GM23248 (cell line): ENCODE results near the gene HIVEP3. TPM values are rescaled to one million over a fixed set of nuclear protein-coding genes. Genes with fewer than 3 reads are reported as not detected.

Experiments used
- DNase-seq: peaks from one replicate; pipeline ENCODE4 v3.0.0-alpha.2; 2015
- H2AFZ ChIP-seq: fragments of 200-600 bp; sonication (generic); 2 replicates; pipeline ENCODE4 v1.6.1; 2016; ENCODE audit warnings: antibody characterized with exemption
- H3F3A ChIP-seq: fragments of 200-600 bp; sonication (generic); 2 replicates; pipeline ENCODE4 v1.6.1; 2016; ENCODE audit warnings: mild to moderate bottlenecking, antibody characterized with exemption, mixed run types; ENCODE audit not compliant: insufficient read depth
- H3K27ac ChIP-seq: fragments of 200-600 bp; sonication (generic); 2 replicates; pipeline ENCODE4 v1.5.1; 2016; ENCODE audit warnings: mild to moderate bottlenecking
- H3K27me3 ChIP-seq: fragments of 200-600 bp; sonication (generic); replicated peaks from 2 replicates; pipeline ENCODE4 v1.6.1; 2016; ENCODE audit warnings: mild to moderate bottlenecking; ENCODE audit not compliant: insufficient read depth
- H3K36me3 ChIP-seq: fragments of 200-600 bp; sonication (generic); 2 replicates; pipeline ENCODE4 v1.6.1; 2016; ENCODE audit warnings: low read depth, mild to moderate bottlenecking
- H3K4me1 ChIP-seq: fragments of 200-600 bp; sonication (generic); 2 replicates; pipeline ENCODE4 v1.6.1; 2016; ENCODE audit warnings: mild to moderate bottlenecking; ENCODE audit not compliant: insufficient read depth
- H3K4me2 ChIP-seq: fragments of 200-600 bp; sonication (generic); one replicate; pipeline ENCODE4 v1.6.1; 2016; ENCODE audit warnings: mild to moderate bottlenecking; ENCODE audit not compliant: unreplicated experiment
- H3K4me3 ChIP-seq: fragments of 200-600 bp; sonication (generic); 2 replicates; pipeline ENCODE4 v1.5.1; 2016; ENCODE audit warnings: mild to moderate bottlenecking
- H3K79me2 ChIP-seq: fragments of 200-600 bp; sonication (generic); 2 replicates; pipeline ENCODE4 v1.6.1; 2016; ENCODE audit warnings: mild to moderate bottlenecking; ENCODE audit not compliant: insufficient read depth
- H3K9ac ChIP-seq: fragments of 200-600 bp; sonication (generic); 2 replicates; pipeline ENCODE4 v1.6.1; 2016; ENCODE audit warnings: mild to moderate bottlenecking
- H3K9me2 ChIP-seq: fragments of 200-600 bp; sonication (generic); 2 replicates; pipeline ENCODE4 v1.6.1; 2016; ENCODE audit warnings: mixed run types, mild to moderate bottlenecking, moderate library complexity; ENCODE audit not compliant: insufficient read depth
- H3K9me3 ChIP-seq: fragments of 200-600 bp; sonication (generic); one replicate; pipeline ENCODE4 v1.6.1; 2017; ENCODE audit warnings: low read depth
- H4K20me1 ChIP-seq: fragments of 200-600 bp; sonication (generic); 2 replicates; pipeline ENCODE4 v1.6.0; 2016; ENCODE audit not compliant: insufficient read depth
- EZH2 ChIP-seq: fragments of 200-600 bp; sonication (generic); IDR thresholded peaks from 2 replicates; pipeline ENCODE4 v1.6.1; 2018; ENCODE audit warnings: antibody characterized with exemption, mild to moderate bottlenecking; ENCODE audit not compliant: insufficient read depth, poor library complexity, severe bottlenecking
- EZH2phosphoT487 ChIP-seq: fragments of 200-600 bp; sonication (generic); IDR thresholded peaks from 2 replicates; pipeline ENCODE4 v1.6.1; 2018; ENCODE audit warnings: antibody characterized with exemption, moderate library complexity, mild to moderate bottlenecking, low read depth; ENCODE audit not compliant: insufficient read depth
- WGBS, 2 experiments: methylation state at CpG; one replicate each; pipeline ENCODE4 v1.1.6; 2015 to 2017; ENCODE audit warnings: low lambda C conversion rate in 2 of 2, low coverage in 1 of 2; ENCODE audit errors: missing lambda C conversion rate in 2 of 2; 5-methylcytosine and 5-hydroxymethylcytosine counted together
- in situ Hi-C: fragments of 300-500 bp; cut with MboI; formaldehyde crosslinking; loops from 2 replicates; pipeline ENCODE4 v1.15.0; 2020
- polyA plus RNA-seq: library from polyadenylated mRNA; unstranded; fragments of >200 nt; fragmentation: Nextera tagmentation; extraction: Ambion mirVana; gene quantifications from 2 replicates; pipeline ENCODE4 v1.2.1, GENCODE V29; 2016
- total RNA-seq: library from RNA; depleted of rRNA; stranded (reverse); fragments of >200 nt; shearing (Covaris generic); gene quantifications from 2 replicates; pipeline ENCODE4 v1.2.3, GENCODE V29; 2014

The HIVEP3 gene
- total and polyA plus RNA-seq, 2 experiments from 2014 or later, result 1.7 to 7.2 TPM

- no peaks in the 10 kb centered on the region for H3K9me2 ChIP-seq
- TF ChIP-seq EZH2, result no peak
- TF ChIP-seq EZH2phosphoT487, result no peak
- H2AFZ ChIP-seq, result peak overlapping the region; percentile 29
- H3K4me2 ChIP-seq, result peak overlapping the region; percentile 53
- H3K27me3 ChIP-seq, result no peaks in the 10 kb centered on the region
- H3K4me3 ChIP-seq, result peak overlapping the region; percentile 27; the same call in 1 of the 2 replicates
- H3K79me2 ChIP-seq, result peaks cover 30% of the 10 kb centered on the region
- H3K4me1 ChIP-seq, result peaks cover 17% of the 10 kb centered on the region
- peak overlapping the region; percentile 87 for H3K27ac ChIP-seq
- 5 to 6% methylated on average over 10 of the region's 10 CpGs for WGBS, 2 experiments
- peak overlapping the region; percentile 73 for H3K9ac ChIP-seq
- no peaks in the 10 kb centered on the region for H4K20me1 ChIP-seq
- peak; percentile 94 for DNase-seq
- in situ Hi-C loops, result no loop called here
- peaks cover 12% of the 10 kb centered on the region for H3F3A ChIP-seq
- H3K36me3 ChIP-seq, result no peaks in the 10 kb centered on the region
- H3K9me3 ChIP-seq, result no peaks in the 10 kb centered on the region
Measured at GRCh38 chr1:41639332-41639936, 279.3 kb downstream of the HIVEP3 start.

GRCh38 chr1:41638086-41639024 is 280.4 kb downstream of the HIVEP3 start:
- Histone ChIP-seq H3K9ac (no peak overlapping the region), H3K4me2 (no peak overlapping the region), H3K9me2 (no peaks in the 10 kb centered on the region), H3K27me3 (no peaks in the 10 kb centered on the region), H3K36me3 (no peaks in the 10 kb centered on the region), H3K4me3 (no peak overlapping the region), H3K27ac (no peak overlapping the region), H3K9me3 (no peaks in the 10 kb centered on the region), H3K79me2 (peaks cover 24% of the 10 kb centered on the region), H3F3A (peaks cover 12% of the 10 kb centered on the region), H4K20me1 (no peaks in the 10 kb centered on the region), H3K4me1 (peaks cover 26% of the 10 kb centered on the region), H2AFZ (no peak overlapping the region)
- in situ Hi-C loops, result no loop called here
- DNase-seq, result no peak
- WGBS, 2 experiments, result 68 to 78% methylated on average over 4 of the region's 4 CpGs
- TF ChIP-seq EZH2, result no peak
- TF ChIP-seq EZH2phosphoT487, result no peak

GRCh38 chr1:41637367-41637766 is 281.4 kb downstream of the HIVEP3 start:
- no peak for DNase-seq
- Histone ChIP-seq H3K36me3 (no peaks in the 10 kb centered on the region), H3K9me2 (no peaks in the 10 kb centered on the region), H3K27ac (no peak overlapping the region), H4K20me1 (no peaks in the 10 kb centered on the region), H3K9ac (no peak overlapping the region), H3K79me2 (peaks cover 23% of the 10 kb centered on the region), H3K27me3 (no peaks in the 10 kb centered on the region), H3K4me1 (peaks cover 32% of the 10 kb centered on the region), H3K4me2 (no peak overlapping the region), H3K9me3 (no peaks in the 10 kb centered on the region), H2AFZ (no peak overlapping the region), H3F3A (peaks cover 12% of the 10 kb centered on the region), H3K4me3 (no peak overlapping the region)
- WGBS, 2 experiments, result 96 to 97% methylated on average over 7 of the region's 7 CpGs
- TF ChIP-seq EZH2, result no peak
- TF ChIP-seq EZH2phosphoT487, result no peak
- in situ Hi-C loops, result no loop called here

GRCh38 chr1:41633764-41634163 is 285.0 kb downstream of the HIVEP3 start:
- no peaks in the 10 kb centered on the region for H3K9me3 ChIP-seq
- no peak overlapping the region for H3K9ac ChIP-seq
- DNase-seq, result peak; percentile 70
- H3K27me3 ChIP-seq, result no peaks in the 10 kb centered on the region
- no peak overlapping the region for H2AFZ ChIP-seq
- peaks cover 12% of the 10 kb centered on the region; the same call in 1 of the 2 replicates for H3F3A ChIP-seq
- no peaks in the 10 kb centered on the region for H3K9me2 ChIP-seq
- H3K27ac ChIP-seq, result peak overlapping the region; percentile 5; the same call in 1 of the 2 replicates
- H3K4me3 ChIP-seq, result no peak overlapping the region
- H3K79me2 ChIP-seq, result peaks cover 21% of the 10 kb centered on the region
- in situ Hi-C loops, result no loop called here
- no peak for TF ChIP-seq EZH2
- TF ChIP-seq EZH2phosphoT487, result no peak
- no peaks in the 10 kb centered on the region for H4K20me1 ChIP-seq
- H3K36me3 ChIP-seq, result no peaks in the 10 kb centered on the region
- peaks cover 37% of the 10 kb centered on the region for H3K4me1 ChIP-seq
- peak overlapping the region; percentile 18 for H3K4me2 ChIP-seq
- 31 to 40% methylated on average over 5 of the region's 5 CpGs for WGBS, 2 experiments
